GM21529 (cell line): ENCODE results near the gene DLG2.

Experiments
- ATAC-seq: cut with Tn5 transposase; IDR thresholded peaks from one replicate; pipeline ENCODE4 v1.9.1; 2021; ENCODE audit not compliant: unreplicated experiment

Gene DLG2

GRCh38 chr11:84091212-84091986, 1535.7 kb downstream of the DLG2 start:
- ATAC-seq, result no peak

- ATAC-seq, result no peak
These were observed 1537.8 kb downstream of the DLG2 start for GRCh38 chr11:84089072-84090057.

DNA sequence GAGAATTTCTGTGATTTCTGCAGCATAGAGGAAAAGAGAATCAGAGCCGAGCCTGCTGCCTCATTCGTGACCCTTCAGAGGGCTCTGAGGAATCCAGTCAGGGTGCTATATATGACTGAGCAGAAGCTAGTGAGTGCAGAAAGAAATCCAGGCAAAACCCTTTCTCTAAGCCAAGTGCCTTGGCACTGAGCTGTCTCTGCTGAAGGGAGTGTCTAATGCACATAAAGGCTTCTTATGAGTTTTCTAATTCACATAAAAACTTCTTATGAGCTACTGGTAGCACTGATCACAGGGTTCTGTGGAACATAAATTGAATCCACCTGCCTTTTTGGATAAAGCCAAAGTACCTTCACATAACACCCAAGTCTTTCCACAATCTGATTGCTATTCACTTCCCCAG, 1555.3 kb downstream of the DLG2 start:
- no peak for ATAC-seq

DNA sequence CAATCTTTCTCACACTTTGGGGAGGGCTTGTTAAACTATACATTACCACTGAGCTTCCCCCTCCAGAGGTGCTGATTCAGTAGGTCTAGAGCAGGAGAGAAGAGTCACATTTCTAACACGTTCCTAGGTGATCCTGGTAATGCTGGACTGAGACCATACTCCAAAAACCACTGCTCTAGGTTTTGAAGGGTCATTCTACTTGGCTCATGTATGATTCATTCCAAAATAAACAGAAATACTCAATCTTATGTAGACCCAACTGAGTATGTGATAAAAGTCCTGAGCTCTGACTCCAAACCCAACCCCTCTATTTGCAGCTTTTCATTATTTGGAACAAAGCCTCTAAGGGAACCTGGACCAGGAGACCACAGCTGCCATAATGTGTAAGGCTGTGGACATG, 1558.1 kb downstream of the DLG2 start:
- no peak for ATAC-seq

DNA sequence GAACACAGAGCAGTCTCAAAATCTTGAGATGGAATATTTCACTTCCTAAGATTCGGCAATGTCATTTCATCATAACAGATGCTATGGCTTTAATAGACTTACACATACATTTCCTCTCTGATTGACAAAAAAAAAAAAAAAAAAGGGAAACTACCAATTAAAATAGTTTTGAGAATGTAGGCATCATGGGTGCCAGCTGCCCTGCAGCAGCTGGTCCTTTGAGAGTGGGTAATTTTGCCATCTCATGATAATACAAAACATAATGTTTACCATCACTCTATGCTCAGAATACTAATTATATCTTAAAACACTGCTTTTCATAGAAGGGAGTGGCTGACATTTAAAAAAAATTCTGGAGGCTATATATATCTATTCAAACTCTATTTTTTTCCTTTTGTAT, 1565.4 kb downstream of the DLG2 start:
- ATAC-seq, result no peak

GRCh38 chr11:84056653-84057376, 1570.3 kb downstream of the DLG2 start:
- ATAC-seq, result no peak

DNA sequence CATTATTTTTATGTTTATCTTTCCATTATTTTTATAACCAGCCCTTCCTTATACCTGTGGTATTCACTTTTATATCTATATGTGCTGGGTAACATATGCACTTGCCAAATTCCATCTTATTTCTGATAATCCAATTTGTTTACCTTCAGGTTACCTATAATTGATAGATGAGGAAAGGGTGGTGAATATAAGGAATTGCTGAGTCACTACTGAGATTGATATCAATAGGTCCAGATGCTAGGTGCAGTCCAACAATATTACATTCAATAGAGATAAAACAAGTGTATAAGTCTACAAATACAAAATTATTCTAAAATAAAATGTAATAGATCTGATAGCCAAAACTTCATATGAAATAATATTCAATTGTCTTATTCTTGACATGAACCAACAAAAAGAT, 1582.0 kb downstream of the DLG2 start:
- no peak for ATAC-seq

GRCh38 chr11:84044706-84045105, 1582.4 kb downstream of the DLG2 start:
- no peak for ATAC-seq

- no peak for ATAC-seq
These were observed 1590.4 kb downstream of the DLG2 start for GRCh38 chr11:84036664-84037194.

DNA sequence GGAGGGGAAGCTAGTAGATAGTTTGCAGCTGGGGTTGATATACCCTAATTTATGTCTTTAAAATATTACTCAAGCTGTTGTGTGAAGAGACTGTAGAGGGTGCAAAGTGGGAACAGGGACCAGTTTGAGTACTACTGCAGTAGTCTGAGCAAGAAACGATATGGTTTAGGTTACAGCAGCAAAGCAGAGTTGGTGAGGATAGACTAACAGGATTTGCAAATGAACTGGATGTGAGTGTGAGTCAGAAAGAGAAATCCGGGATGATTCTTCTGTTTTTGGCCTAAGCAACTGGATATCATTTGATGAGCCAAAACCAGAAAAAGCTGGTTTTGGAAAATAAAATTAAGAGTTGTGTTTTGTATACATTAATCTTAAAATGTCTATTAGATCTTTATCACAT, 1591.5 kb downstream of the DLG2 start:
- no peak for ATAC-seq

GRCh38 chr11:84034484-84034883, 1592.7 kb downstream of the DLG2 start:
- ATAC-seq, result no peak

GRCh38 chr11:84024266-84024665, 1602.9 kb downstream of the DLG2 start:
- ATAC-seq, result no peak

DNA sequence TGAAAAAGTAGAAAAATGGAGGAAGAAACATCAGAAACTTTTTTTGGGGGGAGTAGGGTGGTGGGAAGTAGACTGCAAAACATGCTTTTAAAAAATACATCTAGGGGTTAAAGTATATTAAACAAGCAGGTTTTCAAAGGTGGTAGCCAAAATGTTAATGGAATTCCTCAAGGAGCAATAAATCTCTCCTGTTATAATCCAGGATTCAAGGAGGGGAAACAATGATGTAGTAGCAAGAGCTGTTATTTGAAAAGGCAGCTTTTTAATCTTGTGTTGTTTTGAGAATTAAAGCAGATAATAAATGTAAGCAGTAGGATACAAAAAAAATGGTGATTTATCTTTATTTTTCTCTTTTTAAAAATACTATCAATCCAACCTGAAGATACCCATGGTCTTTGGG, 1604.4 kb downstream of the DLG2 start:
- ATAC-seq, result no peak

- ATAC-seq, result no peak
These were observed 1604.9 kb downstream of the DLG2 start for GRCh38 chr11:84022201-84022600.

- no peak for ATAC-seq
These were observed 1605.9 kb downstream of the DLG2 start for GRCh38 chr11:84021291-84021690.

DNA sequence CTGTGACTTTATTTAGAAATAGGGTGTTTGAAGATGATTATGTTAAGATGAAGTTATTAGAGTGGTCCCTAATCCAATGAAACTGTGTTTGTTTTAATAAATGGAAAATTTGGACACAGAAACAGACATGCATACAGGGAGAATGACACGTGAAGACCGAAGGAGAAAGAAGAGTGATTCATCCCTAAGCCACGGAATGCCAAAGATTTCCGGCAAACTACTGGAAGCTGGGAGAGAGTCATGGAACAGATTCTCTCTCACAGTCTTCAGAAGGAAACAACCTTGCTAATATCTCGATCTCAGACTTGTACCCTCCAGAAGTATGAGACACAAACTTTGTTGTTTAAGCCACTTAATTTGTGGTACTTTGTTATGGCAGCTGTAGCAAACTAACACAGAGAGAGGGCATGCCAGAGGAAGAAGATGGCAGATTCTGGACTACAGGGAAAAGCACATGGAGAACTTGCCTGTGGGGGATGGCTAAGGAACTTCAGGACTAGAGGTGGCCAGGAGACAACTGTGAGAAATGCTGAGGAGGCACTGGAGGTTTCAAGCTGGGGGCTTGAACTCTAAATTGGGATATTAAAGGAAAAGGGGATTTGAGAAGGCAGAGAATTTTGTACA, 1607.5 kb downstream of the DLG2 start:
- ATAC-seq, result no peak

GRCh38 chr11:84014539-84014938, 1612.6 kb downstream of the DLG2 start:
- no peak for ATAC-seq

DNA sequence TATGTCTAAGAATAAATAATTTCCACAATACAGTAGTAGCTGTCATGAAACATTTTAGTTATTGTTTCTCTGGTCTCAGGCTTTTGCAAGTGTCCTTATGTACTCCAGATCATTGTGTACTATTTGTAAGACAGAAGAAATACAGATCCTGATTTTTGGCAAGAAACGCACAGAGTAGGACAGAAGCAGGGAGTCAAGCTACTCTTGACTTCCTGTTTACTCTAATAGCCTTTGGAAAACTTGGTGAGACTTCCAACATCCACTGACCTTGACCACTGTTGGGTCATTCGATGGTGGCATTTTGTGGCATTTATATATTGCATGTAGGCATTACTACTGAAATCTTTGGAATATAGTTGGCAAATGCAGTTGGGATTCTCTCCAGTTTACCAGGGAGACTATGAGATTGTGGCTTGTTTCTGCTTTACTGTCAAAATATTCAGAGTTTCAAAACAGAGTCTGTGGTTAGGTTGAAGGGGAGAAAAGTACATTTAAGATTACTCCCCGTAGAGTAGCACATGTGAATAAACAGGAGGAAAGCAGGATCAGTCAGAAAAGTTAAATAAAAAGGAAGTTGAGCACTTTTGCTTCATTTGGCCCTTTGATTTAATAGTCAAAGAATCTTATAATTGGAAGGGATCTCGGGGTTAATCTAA, 1614.8 kb downstream of the DLG2 start:
- no peak for ATAC-seq

DNA sequence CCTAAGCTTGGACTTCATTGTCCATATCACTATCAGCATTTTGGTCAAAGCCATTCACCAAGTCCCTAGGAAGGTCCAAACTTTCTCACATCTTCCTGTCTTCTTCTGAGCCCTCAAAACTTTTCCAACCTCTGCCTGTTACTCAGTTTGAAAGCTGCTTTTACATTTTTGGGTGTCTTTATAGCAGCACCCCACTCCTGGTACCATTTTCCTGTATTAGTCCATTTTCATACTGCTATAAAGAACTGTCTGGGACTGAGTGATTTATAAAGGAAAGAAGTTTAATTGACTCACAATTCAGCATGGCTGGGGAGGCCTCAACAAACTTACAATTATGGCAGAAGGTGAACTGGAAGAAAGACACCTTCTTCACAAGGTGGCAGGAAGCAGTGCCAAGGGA, 1624.0 kb downstream of the DLG2 start:
- ATAC-seq, result no peak

DNA sequence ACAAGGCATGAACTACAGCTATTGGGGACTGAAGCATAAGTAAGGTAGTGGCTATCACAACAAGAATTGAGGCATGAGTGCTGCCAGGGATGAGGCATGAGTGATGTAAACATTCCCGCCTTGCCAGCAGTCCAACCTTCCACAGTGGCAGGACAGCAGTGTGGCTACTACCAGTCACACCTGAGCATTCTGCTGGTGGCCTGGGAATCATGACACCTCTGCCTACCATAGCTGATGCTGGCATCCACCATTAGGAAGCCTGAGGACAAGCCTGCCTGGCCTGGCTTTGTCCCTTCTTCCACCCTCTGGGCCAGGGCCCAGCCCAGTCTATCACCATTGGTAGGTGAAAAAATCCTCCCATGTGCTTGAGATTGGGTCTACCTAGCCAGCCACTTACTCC, 1628.2 kb downstream of the DLG2 start:
- ATAC-seq, result no peak
